ENCODE measurements around the gene LCN9.

DNA sequence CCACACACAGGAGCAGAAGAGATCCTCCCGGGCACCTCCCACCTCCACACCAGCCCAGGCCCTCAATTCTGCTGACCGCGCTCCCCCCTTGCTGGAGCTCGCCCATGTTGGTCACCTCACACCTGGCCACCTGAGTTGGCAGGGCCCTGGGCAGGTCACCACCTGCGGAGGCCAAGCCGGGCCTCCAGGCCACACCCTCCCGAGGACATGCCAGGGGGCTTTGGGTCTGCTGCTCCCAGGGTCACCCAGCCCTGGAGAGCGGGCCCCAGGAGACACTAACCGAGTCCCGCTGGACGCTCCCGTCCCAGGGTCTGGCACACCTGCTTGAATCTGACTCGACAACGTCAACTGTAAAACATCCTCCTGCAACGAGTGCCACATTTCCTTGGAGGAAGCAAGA is 34.1 kb downstream of the LCN9 start:
- no peak for TF ChIP-seq EP300 (IDR thresholded peaks at IDR 0.05)
- TF ChIP-seq, protein P1, sequence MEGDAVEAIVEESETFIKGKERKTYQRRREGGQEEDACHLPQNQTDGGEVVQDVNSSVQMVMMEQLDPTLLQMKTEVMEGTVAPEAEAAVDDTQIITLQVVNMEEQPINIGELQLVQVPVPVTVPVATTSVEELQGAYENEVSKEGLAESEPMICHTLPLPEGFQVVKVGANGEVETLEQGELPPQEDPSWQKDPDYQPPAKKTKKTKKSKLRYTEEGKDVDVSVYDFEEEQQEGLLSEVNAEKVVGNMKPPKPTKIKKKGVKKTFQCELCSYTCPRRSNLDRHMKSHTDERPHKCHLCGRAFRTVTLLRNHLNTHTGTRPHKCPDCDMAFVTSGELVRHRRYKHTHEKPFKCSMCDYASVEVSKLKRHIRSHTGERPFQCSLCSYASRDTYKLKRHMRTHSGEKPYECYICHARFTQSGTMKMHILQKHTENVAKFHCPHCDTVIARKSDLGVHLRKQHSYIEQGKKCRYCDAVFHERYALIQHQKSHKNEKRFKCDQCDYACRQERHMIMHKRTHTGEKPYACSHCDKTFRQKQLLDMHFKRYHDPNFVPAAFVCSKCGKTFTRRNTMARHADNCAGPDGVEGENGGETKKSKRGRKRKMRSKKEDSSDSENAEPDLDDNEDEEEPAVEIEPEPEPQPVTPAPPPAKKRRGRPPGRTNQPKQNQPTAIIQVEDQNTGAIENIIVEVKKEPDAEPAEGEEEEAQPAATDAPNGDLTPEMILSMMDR (IDR thresholded peaks at IDR 0.05) = no peak
- TF ChIP-seq POLR2A (IDR thresholded peaks at IDR 0.05) = no peak
- no peak for TF ChIP-seq POLR2AphosphoS5 (IDR thresholded peaks at IDR 0.05)
